ENCODE results near the gene HDAC4. TPM values are rescaled to one million over a fixed set of nuclear protein-coding genes. Genes with fewer than 3 reads are reported as not detected.

HDAC4 gene
- total RNA-seq, 1 experiment from 2014 or later = 47.6 TPM

- BruUV-seq (replicated peaks) = no TSS peak
- Histone ChIP-seq H3K4me2 (ENCODE audit: low read length) (no peak overlapping the region), H3K4me1 (ENCODE audit: control insufficient read depth in 1 of 2, insufficient read depth in 2 of 2, low read length in 2 of 2) (no peaks in the 10 kb centered on the region), H3K9me2 (ENCODE audit: insufficient read depth) (no peaks in the 10 kb centered on the region), H3K9ac (ENCODE audit: low read length) (no peak overlapping the region), H3K27ac (ENCODE audit: low read depth, low read length) (no peak overlapping the region), H3K36me3 (ENCODE audit: control insufficient read depth in 1 of 2, insufficient read depth in 2 of 2, low read length in 2 of 2) (no peaks in the 10 kb centered on the region), H4K20me1 (ENCODE audit: insufficient read depth) (no peaks in the 10 kb centered on the region), H2AFZ (ENCODE audit: low read depth, low read length, poor library complexity, severe bottlenecking) (no peak overlapping the region), H3K79me2 (ENCODE audit: insufficient read depth, low read length) (peaks cover 21% of the 10 kb centered on the region; the same call in 1 of the 2 replicates), H3K4me3 (replicated peaks in 1 of 2; ENCODE audit: low read depth in 1 of 2, low read length in 2 of 2) (no peak overlapping the region), H3K27me3 (ENCODE audit: insufficient read depth, low read length) (no peaks in the 10 kb centered on the region), H3K9me3 (ENCODE audit: control insufficient read depth in 1 of 2, insufficient read depth in 1 of 2, low read depth in 1 of 2, low read length in 2 of 2) (no peaks in the 10 kb centered on the region)
- ATAC-seq = no peak
- DNase-seq (ENCODE audit: low read depth, low spot score) = no peak
- RAD21 ChIA-PET (ENCODE audit: low non-redundant PET in 1 of 2, low total read pairs in 2 of 2, uncharacterized antibody in 2 of 2, unreplicated experiment in 2 of 2) = no interaction called here
- intact Hi-C loops (cut with micrococcal nuclease) = no loop called here
- TF ChIP-seq ZFX (IDR thresholded peaks at IDR 0.05) (no peak), CEBPB (IDR thresholded peaks at IDR 0.05; ENCODE audit: low read depth) (no peak), ZBTB33 (IDR thresholded peaks at IDR 0.05; ENCODE audit: extremely low read depth, insufficient replicate concordance, low read length) (no peak), TCF7L2 (IDR thresholded peaks at IDR 0.05; ENCODE audit: borderline replicate concordance, extremely low read depth, insufficient read depth, insufficient read length) (no peak), MAX (IDR thresholded peaks at IDR 0.05) (no peak), SRF (IDR thresholded peaks at IDR 0.05; ENCODE audit: low read depth) (no peak), CBX3 (IDR thresholded peaks at IDR 0.05; ENCODE audit: low read depth) (no peak)
- CTCF ChIA-PET = interaction anchor here (1.2 kb wide), 1 partner anchor 441 kb away, joined by 3 read pairs; no protein-coding TSS in a partner anchor
- POLR2A ChIA-PET = no interaction called here
Measured at GRCh38 chr2:239383759-239384156, 17.1 kb downstream of the HDAC4 start.
